GM19452 (cell line): ENCODE data around the gene SORD.
"Not testable (repeated sequence)": the region's sequence is repeated elsewhere in the genome, so short reads cannot be mapped to it uniquely, and the experiment has no call there.

Source experiments
- ATAC-seq: cut with Tn5 transposase; IDR thresholded peaks from one replicate; pipeline ENCODE4 v1.9.1; 2021; ENCODE audit not compliant: unreplicated experiment

The SORD gene

GRCh38 chr15:45093622-45094357 is 70.8 kb downstream of the SORD start:
- no peak for ATAC-seq

- no peak for ATAC-seq
Observed at GRCh38 chr15:45094358-45094730, 71.3 kb downstream of the SORD start.

- ATAC-seq = no peak
Observed at GRCh38 chr15:45095661-45096060, 72.7 kb downstream of the SORD start.

GRCh38 chr15:45097466-45097865 is 74.5 kb downstream of the SORD start:
- ATAC-seq = no peak

GRCh38 chr15:45099549-45100165 is 76.7 kb downstream of the SORD start:
- ATAC-seq = no peak

- no peak for ATAC-seq
Observed at GRCh38 chr15:45100884-45101625, 78.1 kb downstream of the SORD start.

- no peak for ATAC-seq
Observed at GRCh38 chr15:45101749-45102148, 78.8 kb downstream of the SORD start.

GRCh38 chr15:45102226-45102625 is 79.2 kb downstream of the SORD start:
- ATAC-seq = no peak

- ATAC-seq = not testable (repeated sequence)
Observed at GRCh38 chr15:45104170-45104569, 81.2 kb downstream of the SORD start.

GRCh38 chr15:45105586-45105985 is 82.6 kb downstream of the SORD start:
- ATAC-seq = no peak

GRCh38 chr15:45106002-45106790 is 83.2 kb downstream of the SORD start:
- ATAC-seq = no peak

- no peak for ATAC-seq
Observed at GRCh38 chr15:45107941-45108630, 85.1 kb downstream of the SORD start.

GRCh38 chr15:45110256-45110820 is 87.3 kb downstream of the SORD start:
- no peak for ATAC-seq

GRCh38 chr15:45111390-45112142 is 88.6 kb downstream of the SORD start:
- ATAC-seq = no peak

GRCh38 chr15:45112143-45112590 is 89.2 kb downstream of the SORD start:
- no peak for ATAC-seq

- no peak for ATAC-seq
Observed at GRCh38 chr15:45112591-45113379, 89.8 kb downstream of the SORD start.

GRCh38 chr15:45113380-45113990 is 90.5 kb downstream of the SORD start:
- ATAC-seq = no peak

GRCh38 chr15:45114076-45114750 is 91.2 kb downstream of the SORD start, which contains the start of the genes DUOX2 and DUOXA2:
DUOX2 (minus strand) TSS chr15:45114172; CDS start chr15:45113411, 761 bp downstream.
DUOXA2 (plus strand) TSS chr15:45114326; CDS start chr15:45114606, 280 bp downstream.
- no peak for ATAC-seq
